Activated T-cell treated with anti-CD3 and anti-CD28 coated beads for 4 hours (primary cell): Measurements from ENCODE around the gene GRIN2A.

Experiments
- DNase-seq: peaks from one replicate; pipeline ENCODE4 v3.0.0-alpha.2; 2020

The GRIN2A gene

DNA sequence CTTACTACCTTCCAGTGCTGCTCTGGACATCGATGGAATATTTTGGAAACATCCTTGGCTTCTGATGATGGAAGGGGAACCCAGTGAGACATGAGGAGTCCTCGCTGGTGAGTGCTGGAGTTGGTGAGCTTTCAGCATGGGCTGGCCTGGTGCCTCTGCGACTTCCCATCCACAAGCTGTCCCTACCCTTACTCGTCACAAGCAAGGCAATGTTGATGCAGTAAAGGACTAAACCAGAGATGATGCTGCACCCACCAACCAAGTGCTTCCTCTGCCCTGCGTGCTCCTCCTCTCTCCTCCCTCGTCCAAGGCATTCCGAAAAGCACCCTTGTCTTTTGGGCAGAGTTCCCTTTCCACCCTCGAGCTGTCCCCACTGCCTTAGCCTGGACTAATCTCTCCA is 154.7 kb downstream of the GRIN2A start:
- no peak for DNase-seq

DNA sequence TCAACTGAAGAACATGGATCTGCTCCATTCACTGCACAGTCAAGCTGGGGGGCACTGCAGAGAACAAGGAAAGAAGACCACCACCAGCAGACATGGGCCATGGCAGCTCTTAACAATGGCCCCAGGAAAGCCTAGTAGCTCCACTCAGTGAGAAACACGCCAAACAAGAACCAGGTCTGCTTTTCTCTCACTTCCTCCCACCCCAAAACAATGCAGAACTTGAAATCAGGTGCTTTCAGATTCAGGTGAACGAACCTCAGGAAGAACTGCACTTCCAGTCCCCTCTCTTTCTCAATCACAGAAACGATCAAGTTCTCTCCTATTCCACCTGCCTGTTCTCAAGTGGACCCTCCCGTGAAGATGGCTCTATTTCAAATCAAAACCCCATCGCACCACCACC is 155.6 kb downstream of the GRIN2A start:
- no peak for DNase-seq

DNA sequence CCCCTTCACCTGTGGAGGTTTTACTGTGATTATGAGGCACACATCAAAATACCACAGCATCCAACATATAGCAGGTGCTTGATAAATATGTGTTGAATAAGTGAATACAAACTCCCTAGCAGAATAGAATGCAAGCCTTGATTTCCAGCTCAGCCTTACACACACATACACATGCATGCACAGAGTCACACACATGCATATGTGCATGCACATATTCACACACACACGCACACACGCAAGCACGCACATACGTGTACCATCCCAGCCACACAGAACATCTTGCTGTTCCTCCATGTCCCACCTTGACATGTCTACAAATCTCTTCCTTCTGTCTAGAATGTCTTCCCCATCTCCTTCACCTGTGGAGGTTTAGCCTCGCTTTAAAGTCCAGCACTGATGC is 160.1 kb downstream of the GRIN2A start:
- DNase-seq: no peak

DNA sequence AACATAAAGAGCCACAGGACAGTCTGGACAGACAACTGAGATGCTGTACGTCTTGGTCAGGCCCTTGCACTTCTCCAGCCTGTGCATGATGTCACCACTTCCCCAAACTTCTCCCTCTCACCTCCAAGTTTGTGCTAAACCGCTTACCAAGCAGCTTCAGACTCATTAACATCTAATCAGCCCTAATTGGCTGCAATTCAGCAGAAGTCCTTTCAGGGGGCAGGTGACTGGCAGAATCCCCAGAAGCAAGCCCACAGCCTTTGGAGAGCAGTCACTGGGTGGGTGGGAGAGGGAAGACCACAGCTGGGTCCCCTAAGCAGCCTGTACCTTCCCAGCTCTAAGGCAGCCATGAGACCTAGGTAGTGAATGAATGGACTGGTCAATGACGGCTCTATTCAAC is 161.4 kb downstream of the GRIN2A start:
- DNase-seq: no peak

DNA sequence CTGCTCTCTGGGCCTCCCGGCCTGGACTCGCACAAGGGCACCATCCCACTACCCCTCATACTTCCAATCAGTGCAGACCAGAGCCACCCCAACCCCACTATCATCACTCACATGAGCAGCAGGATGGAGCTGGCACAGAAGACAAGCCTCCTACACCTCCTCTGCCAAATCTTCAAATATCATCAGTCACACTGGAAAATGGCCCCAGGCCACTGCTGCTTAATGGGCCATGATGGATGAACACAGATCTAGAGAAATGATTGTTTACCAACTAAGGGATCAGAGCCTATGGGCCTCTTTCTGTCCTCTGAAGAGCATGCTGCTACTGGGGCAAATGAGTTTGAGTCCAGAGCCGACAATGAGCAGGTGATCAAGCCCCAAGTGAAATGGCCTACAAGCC is 165.5 kb downstream of the GRIN2A start:
- no peak for DNase-seq

DNA sequence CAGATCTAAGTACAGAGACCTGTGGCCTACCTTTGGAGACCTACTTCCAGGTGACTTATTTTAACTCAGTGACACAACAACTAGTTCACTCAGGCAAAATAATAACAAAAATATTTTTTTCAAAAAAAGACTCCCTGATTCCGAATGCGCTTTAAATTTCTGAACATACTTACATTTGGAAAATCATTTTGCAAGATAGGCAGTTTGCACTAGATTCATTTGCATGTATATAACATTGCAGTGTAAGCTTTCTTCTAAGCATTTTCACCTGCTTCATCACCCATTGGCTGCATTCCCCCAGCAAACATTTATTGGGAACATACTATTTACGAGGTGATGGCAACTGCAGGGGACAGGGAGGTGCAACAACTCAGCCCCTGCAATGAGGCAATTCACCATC is 166.8 kb downstream of the GRIN2A start:
- no peak for DNase-seq

DNA sequence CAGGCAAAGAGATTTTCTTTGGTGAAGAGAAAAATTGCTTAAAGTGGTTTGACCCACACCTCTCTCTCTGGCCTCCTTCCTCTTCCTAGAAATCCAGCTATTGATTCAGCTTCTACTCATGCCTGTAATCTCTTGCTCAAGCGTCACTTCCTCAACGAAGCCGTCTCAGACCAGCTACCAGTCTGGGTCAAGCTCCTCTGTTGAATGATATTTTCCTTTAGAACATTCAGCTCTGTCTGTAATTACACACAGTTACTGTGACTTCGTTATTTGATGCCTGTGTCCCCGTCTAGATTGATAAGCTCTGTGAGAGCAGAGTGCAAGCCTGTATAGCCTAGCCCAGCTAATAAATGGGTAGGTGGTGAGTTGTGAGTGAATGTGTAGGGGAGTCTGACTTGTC is 168.5 kb downstream of the GRIN2A start:
- no peak for DNase-seq

DNA sequence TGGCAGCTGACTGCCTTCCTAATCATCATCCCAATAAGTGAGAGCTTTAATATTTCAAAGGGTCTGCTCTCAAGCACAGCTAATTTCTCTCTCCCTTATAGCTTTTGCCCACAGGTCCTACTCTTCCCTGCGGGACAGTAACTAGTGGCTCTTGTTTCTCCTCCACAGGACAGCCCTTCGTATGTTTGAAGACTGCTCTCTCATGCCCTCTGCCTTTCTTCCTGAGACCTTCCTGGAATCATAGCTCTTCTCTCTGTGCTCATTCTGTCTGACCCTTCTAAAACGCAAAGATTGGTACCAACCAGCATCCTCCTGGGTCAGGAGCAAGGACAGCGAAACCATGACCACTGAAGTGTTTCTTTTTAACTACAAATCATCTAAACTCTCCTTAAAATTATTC is 168.9 kb downstream of the GRIN2A start:
- DNase-seq: no peak

DNA sequence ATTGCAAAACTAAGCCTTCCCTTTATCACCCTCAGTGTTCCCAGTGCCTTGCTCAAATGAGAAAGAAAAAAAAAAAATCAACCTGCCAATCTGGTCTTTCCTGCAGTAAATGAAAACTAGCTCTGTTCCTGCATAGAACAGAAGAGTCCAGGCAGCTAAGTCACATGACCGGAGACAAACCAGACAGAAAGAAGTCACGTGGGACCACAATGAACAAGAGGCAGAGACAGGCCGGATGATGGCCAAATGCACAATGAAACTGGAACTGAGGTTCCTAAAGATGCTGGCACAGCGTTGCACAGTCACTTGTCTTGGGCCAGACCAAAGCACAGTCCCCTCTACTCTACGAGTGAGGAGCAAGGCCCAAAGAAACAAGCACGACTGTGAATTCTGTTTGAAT is 172.5 kb downstream of the GRIN2A start:
- DNase-seq: no peak

DNA sequence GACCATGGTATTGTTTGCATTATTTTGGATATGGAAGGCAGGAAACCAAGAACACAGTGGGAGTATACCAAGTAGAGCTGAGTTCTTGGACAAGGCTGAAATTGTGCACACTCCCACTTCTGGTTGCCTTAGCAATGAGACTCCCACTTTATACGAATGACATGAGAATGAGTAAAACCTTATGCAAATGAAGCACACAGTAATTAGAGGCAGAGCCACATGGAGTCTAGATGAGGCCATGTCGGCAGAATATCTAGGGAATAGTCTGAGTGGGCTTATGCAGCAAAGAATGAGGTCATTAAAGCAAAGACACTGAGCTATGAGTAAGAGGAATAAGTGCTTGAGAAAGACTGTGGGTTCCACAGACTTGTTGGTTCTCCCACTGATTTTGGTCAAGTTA is 178.7 kb downstream of the GRIN2A start:
- no peak for DNase-seq

DNA sequence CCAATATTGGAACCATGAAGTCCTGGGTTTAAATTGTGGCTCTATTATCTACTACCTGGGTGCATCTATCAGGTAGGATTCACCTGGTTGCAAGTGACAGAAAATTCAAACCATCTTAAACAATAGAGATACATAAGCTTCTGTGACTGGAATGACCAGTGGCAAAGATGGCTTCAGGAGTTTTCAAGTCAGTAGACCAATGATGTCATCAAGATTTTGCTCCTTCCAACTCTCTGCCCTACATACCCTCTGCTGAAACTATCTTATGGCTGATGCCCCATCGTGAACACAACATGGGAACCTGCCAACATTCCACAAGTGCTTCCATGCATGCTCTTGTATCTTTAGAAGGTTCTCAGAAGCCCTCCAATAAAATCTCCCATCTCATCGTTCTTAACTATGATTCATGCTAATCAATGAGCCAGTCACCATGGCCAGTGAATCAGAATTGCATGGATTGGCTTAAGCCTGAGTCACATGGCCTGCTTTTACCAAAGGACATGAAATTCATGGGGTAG is 180.9 kb downstream of the GRIN2A start:
- no peak for DNase-seq

DNA sequence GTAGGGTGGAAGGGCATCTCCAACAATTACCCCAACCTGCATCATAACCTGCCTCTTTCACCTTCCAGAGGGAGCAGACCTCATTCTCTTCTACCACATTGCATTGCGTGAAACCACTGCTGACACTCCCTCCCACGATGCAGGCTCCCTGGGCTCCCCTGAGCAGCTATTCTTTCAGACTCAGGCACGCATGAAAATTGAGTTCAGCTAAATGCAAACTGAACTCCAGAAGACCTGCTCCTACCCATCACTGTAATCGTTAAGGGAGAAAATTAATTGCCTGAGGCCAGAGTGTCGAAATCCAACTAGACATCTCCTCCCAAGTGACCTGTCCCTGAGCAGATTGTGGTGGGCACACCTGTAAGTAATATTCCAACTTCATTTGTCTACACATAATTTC is 186.0 kb downstream of the GRIN2A start:
- no peak for DNase-seq

DNA sequence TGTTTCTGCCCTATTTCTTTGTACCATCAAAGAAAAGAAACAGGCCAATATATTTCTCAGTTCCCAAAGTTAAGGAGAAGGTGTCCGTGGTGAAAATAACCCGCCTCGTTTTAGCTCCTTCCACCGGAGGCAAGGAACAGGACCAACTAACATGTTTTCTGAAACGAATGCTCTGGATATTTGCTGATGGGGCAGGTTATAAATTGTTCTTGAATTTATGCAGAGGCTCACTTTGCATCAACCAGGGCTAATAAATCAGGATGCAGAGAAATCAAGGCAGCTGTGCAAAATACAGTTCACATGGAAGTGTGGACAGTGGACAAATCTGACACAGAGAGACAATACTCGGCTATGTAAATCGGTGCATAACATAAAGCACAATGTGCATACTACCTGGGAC is 189.8 kb downstream of the GRIN2A start:
- no peak for DNase-seq

DNA sequence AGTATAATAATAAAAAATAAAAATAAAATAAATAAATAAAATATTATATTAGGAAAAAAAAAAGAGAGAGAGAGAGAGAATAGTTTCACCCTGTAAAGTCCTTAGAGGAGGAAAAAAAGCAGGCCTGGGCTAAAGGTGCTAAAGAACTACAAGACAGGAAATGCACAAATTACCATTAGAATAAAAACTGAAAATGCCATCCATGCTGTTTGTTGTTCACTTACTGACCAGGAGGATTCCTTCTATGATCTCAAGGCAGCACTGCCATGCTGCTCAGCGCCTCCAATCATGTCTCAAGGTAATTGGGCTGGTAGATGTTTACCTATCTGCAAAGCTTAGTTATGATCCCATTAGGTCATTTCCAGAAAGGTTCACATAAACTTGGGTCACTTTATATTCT is 201.2 kb downstream of the GRIN2A start:
- no peak for DNase-seq

DNA sequence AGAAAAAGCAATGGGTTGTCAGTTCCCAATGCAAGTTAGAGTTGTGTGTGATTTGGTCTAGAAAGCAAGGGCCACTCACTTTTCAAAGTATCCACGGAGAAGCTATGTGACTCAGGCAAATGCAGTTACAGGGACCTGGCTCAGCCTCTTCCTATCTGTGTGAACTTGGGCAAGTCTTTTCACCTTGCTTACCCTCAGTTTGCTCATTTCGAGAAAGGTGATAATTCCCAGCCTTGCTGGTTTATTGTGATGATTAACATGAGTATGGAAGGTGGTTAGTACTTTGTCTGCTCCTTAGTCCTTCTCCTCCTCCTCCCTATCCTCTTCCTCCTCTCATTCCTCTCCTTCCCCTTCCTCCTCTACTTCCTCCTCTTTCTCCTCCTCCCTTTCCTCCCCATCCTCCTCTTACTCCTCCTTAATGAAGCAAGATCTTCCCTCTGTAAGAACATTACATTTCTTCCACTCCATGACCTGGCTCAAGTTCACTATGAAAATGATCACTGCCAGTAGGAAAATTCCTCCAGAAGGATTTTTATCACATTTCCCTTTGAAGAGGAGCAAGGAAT is 204.0 kb downstream of the GRIN2A start:
- no peak for DNase-seq

DNA sequence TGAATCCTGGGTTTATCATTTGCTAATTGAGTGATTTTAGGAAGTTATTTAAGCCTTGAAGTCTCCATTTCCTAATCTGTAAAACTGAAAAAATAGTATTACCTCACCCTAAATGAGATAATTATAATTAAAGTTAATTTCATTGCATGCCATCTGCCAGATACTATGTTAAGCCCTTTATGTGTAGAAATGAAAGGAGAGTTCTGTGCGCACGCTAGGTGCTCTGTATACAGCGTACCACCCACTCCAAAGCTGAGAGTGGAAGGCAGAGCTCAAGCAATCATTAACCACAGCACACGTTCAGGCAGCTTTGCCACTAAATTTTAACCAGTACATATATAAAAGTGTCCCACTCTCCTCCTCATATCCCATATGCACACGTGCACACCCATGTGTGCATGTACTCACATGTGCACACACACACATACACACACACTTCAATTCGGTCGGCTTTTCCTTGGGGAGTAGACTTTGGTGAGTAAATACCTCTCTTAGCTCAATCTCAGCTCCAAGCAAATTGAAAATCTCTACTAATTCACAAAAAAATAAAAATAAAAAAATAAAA is 204.8 kb downstream of the GRIN2A start:
- no peak for DNase-seq

DNA sequence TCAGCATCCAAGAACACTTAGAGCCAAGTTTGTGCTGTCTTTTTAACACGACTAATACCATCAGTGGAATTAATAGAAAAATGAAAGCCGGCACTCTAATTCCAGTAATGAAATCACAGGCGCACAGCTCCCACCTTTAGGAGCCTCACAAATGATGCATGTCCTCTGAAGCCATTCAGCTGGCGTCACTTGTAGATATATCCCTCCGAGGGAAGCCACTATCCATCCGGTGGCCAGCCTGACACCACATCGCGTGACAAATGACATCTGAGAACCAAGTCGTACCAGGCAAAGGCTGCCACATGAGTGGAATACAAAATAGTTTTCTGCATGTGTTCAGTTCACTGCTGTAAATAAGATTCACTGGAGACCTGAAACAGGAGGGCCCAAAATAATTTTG is 205.6 kb downstream of the GRIN2A start:
- no peak for DNase-seq

DNA sequence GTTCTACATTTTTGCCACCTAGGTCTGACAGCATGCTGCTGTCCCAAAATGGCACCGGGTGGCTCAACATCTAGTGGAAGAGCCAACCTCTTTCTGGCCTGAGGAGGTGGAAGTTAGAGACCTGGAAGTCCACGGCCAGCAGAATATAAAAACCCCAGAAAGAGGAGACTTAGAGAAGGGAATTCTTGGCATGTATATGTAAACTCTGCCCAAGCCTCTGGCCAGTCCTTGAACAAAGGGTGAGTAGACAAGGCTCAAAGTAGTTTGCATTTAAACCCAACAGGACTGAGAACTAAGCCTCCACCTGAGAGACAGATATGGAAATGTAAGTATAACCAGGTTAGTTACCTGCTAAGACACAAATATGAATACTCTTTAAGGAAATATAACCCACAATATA is 210.3 kb downstream of the GRIN2A start:
- no peak for DNase-seq

DNA sequence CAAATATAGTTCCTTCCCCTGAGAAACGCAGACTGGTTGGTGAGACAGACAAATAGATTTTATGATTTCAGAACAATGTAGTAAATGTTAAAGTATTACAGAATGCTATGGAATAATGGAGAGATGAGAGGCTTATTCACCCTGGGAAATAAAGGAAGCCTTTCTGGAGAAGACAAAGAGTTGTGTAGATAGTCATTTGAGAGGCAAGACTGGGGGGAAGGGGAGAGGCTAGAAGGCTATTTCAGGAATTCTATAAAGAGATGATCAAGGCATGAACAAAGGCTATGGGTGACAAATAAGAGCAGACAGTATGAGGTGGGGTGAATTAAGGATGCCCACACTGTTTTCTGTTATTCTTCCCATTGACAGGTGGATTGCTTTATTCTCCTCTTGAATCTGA is 211.4 kb downstream of the GRIN2A start:
- no peak for DNase-seq

DNA sequence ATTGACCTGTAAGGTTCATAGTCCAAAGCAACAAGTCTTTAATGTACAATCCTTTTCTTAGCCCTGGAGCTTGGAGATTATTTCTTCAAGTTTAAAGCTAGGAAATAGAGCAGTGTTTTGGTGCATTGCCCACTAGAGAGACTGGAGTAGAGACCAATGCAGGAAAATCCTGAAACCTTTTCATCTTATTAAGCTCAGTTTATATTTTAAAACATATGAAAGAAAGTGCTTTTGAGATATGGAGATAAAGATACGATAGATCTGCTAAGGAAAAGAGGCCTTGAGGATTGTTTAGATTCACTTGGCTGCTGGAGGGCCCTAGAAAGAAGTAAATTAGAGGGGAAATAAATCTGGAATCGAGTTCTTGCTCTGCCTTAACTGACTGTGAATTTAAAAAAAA is 212.0 kb downstream of the GRIN2A start:
- DNase-seq: no peak

DNA sequence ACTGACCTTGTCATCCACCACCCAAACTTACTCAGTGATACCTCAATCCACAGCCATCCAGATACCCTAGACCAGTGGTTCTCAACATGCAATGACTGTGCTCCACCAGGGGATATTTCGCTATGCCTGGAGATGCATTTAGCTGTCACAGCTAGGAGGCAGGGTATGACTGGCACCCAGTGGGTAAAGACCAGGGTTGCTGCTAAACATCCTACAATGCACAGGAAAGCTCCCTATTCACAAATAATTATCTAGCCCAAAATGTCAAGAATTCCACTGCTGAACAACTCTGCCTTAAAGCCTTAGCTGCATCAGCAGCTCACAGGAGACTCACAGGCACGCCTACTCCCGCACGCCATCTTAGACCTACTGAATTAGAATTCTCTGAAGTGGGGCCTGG is 212.6 kb downstream of the GRIN2A start:
- DNase-seq: no peak

DNA sequence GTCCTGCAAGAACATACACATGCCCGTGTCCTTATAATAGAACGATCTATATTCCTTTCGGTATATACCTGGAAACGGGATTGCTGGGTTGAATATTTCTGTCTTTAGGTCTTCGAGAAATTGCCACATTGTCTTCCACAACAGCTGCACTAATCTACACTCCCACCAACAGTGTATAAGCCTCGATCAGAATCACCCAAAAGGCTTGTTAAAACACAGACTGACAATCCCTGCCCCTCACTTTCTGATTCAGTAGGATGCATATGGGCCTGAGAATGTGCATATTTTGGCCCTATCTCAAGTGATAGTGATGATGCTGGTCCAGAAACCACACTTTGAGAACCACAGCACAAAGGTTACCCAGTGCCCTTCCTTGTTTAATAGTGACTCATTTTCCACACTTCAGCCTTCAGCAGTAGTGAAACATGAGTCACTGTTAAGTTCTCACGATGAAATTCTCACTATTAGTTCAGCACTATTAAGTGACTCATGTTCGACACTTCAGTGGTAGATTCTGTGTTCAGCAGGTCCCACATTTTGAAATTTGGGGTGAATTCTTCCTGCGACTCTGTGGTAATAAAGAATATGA is 215.6 kb downstream of the GRIN2A start:
- no peak for DNase-seq

DNA sequence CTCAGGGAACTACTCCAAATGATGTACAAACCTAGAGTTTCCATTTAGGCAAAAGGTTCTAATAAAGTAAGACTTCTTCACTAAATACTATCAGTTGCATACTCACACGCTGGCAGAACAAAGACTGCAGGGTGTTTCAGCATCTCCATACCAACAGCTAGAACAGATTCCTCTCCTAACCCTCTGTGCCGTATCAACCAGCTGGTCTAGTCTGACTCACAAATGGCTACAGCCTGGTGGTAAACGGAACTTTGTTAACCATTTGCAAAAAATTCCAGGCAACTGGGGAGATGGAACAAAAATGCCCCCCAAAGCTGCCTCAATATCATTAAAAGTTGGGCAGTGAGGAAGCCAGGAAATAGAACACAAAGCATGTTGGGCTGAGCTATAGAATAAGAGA is 217.1 kb downstream of the GRIN2A start:
- DNase-seq: no peak

DNA sequence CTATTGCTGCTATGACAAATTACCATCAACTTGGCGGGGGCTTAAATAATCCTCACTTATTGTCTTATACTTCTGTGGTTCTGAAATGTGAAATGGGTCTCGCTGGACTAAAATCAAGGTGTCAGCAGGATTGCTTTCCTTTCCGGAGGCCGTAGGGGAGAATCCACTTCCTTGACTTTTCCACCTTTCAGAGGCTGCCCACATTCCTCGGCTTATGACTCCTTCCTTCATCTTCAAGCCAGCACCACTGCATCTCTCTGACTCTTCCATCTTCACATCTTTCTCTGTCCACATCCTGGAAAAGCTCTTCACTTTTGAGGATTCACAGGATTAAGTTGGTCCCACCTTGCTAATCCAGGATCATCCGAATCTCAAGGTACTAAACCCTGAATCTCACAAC is 217.8 kb downstream of the GRIN2A start:
- no peak for DNase-seq

DNA sequence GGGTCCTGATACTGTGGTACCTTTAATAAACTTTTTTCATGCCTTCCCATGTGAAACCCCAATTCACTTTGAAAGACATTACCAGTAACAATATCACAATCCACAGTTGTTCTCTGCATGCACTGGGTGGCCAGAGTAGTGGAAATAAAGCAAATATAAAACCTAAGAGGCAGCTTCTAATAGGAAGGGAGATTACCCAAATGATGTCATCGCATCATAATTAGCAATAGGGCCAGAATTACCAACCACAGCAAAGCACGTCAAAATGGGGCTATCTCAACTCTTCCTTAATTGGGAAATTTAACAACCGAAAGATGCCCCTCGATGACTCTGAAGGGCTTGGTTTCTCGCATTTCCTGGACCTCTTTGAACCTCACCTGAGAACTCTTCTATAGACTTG is 224.8 kb downstream of the GRIN2A start:
- no peak for DNase-seq
